H1 (cell line): Measurements from ENCODE around the gene PVR. TPM values are rescaled to one million over a fixed set of nuclear protein-coding genes. Genes with fewer than 3 reads are reported as not detected.

ENCODE experiments used
- CTCF ChIA-PET: fragments of 300-600 bp; sonication (Branson Sonifier 250); formaldehyde crosslinking; loops from one replicate; lab custom pipeline; 2021; ENCODE audit not compliant: partially characterized antibody; lab: Charles Lee
- POLR2A ChIA-PET: fragments of 300-600 bp; sonication (Branson Sonifier 250); formaldehyde crosslinking; loops from one replicate; lab custom pipeline; 2021; ENCODE audit warnings: inconsistent platforms; ENCODE audit not compliant: partially characterized antibody; lab: Charles Lee
- DNase-seq, 2 experiments: peaks; one replicate each; pipeline versions ENCODE4 v3.0.0 to v3.0.0-alpha.2; 2010 to 2022; ENCODE audit warnings: low spot score in 2 of 2, low read depth in 1 of 2, mixed read lengths in 1 of 2
- FAIRE-seq: peaks from 2 replicates; lab custom pipeline; 2011; peaks lifted over from hg19 to GRCh38; lab: Jason Lieb, UNC
- H2AFZ ChIP-seq: 2 replicates; pipeline ENCODE4 v1.8.1; 2012; ENCODE audit warnings: low read length, inconsistent platforms
- H2AK5ac ChIP-seq: 2 replicates; pipeline ENCODE4 v1.6.1; 2013; ENCODE audit warnings: low read depth, low read length
- H2BK120ac ChIP-seq: replicated peaks from 2 replicates; pipeline ENCODE3; 2013; ENCODE audit warnings: low read depth, low read length, inconsistent platforms
- H2BK12ac ChIP-seq: 2 replicates; pipeline ENCODE4 v1.6.1; 2013; ENCODE audit warnings: low read depth, low read length
- H2BK15ac ChIP-seq: 2 replicates; pipeline ENCODE4 v1.6.1; 2013; ENCODE audit warnings: low read length
- H2BK20ac ChIP-seq: 2 replicates; pipeline ENCODE4 v1.6.1; 2013; ENCODE audit warnings: low read length
- H2BK5ac ChIP-seq: 2 replicates; pipeline ENCODE4 v1.6.1; 2013; ENCODE audit warnings: low read depth, low read length
- H3K14ac ChIP-seq: 2 replicates; pipeline ENCODE4 v1.6.1; 2013; ENCODE audit warnings: inconsistent platforms; ENCODE audit not compliant: insufficient read length
- H3K18ac ChIP-seq: 2 replicates; pipeline ENCODE4 v1.6.1; 2013; ENCODE audit warnings: low read length; ENCODE audit errors: extremely low read depth
- H3K23ac ChIP-seq: 2 replicates; pipeline ENCODE4 v1.6.1; 2013; ENCODE audit warnings: inconsistent platforms; ENCODE audit not compliant: insufficient read length
- H3K23me2 ChIP-seq: 2 replicates; pipeline ENCODE4 v1.6.1; 2013; ENCODE audit warnings: low read depth, low read length
- H3K27ac ChIP-seq: 2 replicates; pipeline ENCODE4 v1.6.1; 2011; ENCODE audit warnings: low read depth, low read length, inconsistent platforms
- H3K27me3 ChIP-seq, 4 experiments: replicated peaks in 1 of 4; 1 replicate in 1 of 4; 2 replicates in 3 of 4; pipeline versions ENCODE4 v1.6.1 to v1.8.1; 2011 to 2013; ENCODE audit warnings: low read length in 3 of 4, mild to moderate bottlenecking in 3 of 4, inconsistent platforms in 2 of 4, mixed read lengths in 2 of 4, moderate library complexity in 1 of 4; ENCODE audit not compliant: control insufficient read depth in 3 of 4, insufficient read depth in 3 of 4; ENCODE audit errors: extremely low read depth in 1 of 4
- H3K36me3 ChIP-seq, 4 experiments: 2 replicates each; pipeline versions ENCODE4 v1.6.1 to v1.8.1; 2011 to 2013; ENCODE audit warnings: mild to moderate bottlenecking in 4 of 4, low read length in 3 of 4, moderate library complexity in 2 of 4, control low read depth in 1 of 4, inconsistent platforms in 1 of 4; ENCODE audit not compliant: insufficient read depth in 4 of 4, control insufficient read depth in 2 of 4
- H3K4ac ChIP-seq: replicated peaks from 2 replicates; pipeline ENCODE3; 2013; ENCODE audit warnings: low read length, low read depth, mixed read lengths, inconsistent platforms; ENCODE audit not compliant: insufficient read length
- H3K4me1 ChIP-seq, 4 experiments: replicated peaks in 1 of 4; 1 replicate in 1 of 4; 2 replicates in 3 of 4; pipeline versions ENCODE4 v1.6.1 to v1.8.1; 2011 to 2013; ENCODE audit warnings: low read length in 3 of 4, inconsistent platforms in 2 of 4, mixed read lengths in 1 of 4; ENCODE audit not compliant: insufficient read depth in 4 of 4, control insufficient read depth in 3 of 4
- H3K4me2 ChIP-seq, 2 experiments: 2 replicates each; pipeline versions ENCODE4 v1.6.1 to v1.8.1; 2011 to 2013; ENCODE audit warnings: low read depth in 2 of 2, low read length in 2 of 2, control low read depth in 1 of 2, inconsistent platforms in 1 of 2, mild to moderate bottlenecking in 1 of 2; ENCODE audit not compliant: insufficient read depth in 1 of 2
- H3K4me3 ChIP-seq, 4 experiments: fragments of 200-600, 300-600 bp in 1 of 4; sonication (generic), shearing (Covaris generic), sonication (Bioruptor Twin) in 1 of 4; 2 replicates each; pipeline versions ENCODE4 v1.5.1 to v1.8.1; 2011 to 2016; ENCODE audit warnings: low read length in 4 of 4, low read depth in 3 of 4, control low read depth in 2 of 4, inconsistent platforms in 2 of 4, mild to moderate bottlenecking in 2 of 4, mixed read lengths in 1 of 4, moderate library complexity in 1 of 4; ENCODE audit not compliant: insufficient read depth in 2 of 4; ENCODE audit errors: extremely low read depth in 1 of 4
- H3K56ac ChIP-seq: replicated peaks from 2 replicates; pipeline ENCODE3; 2013; ENCODE audit warnings: low read depth, mild to moderate bottlenecking, mixed read lengths, low read length, inconsistent platforms; ENCODE audit not compliant: insufficient read length
- H3K79me1 ChIP-seq: 2 replicates; pipeline ENCODE4 v1.6.1; 2013; ENCODE audit warnings: low read depth, low read length, control low read depth
- H3K79me2 ChIP-seq, 2 experiments: 2 replicates each; pipeline versions ENCODE4 v1.6.1 to v1.8.1; 2012 to 2013; ENCODE audit warnings: low read length in 2 of 2, mild to moderate bottlenecking in 2 of 2, inconsistent platforms in 1 of 2; ENCODE audit not compliant: insufficient read depth in 2 of 2, control insufficient read depth in 1 of 2
- H3K9ac ChIP-seq, 4 experiments: replicated peaks in 1 of 4; 1 replicate in 1 of 4; 2 replicates in 3 of 4; pipeline versions ENCODE4 v1.6.1 to v1.8.1; 2011 to 2013; ENCODE audit warnings: low read depth in 3 of 4, low read length in 3 of 4, control low read depth in 2 of 4, mild to moderate bottlenecking in 2 of 4, moderate library complexity in 2 of 4, inconsistent platforms in 1 of 4; ENCODE audit errors: extremely low read depth in 1 of 4
- H3K9me3 ChIP-seq, 2 experiments: 2 replicates each; pipeline versions ENCODE4 v1.6.1 to v1.8.1; 2012 to 2013; ENCODE audit warnings: mild to moderate bottlenecking in 2 of 2, moderate library complexity in 2 of 2, control low read depth in 1 of 2, inconsistent platforms in 1 of 2, low read depth in 1 of 2, low read length in 1 of 2, mixed read lengths in 1 of 2; ENCODE audit not compliant: insufficient read depth in 2 of 2
- H4K20me1 ChIP-seq, 2 experiments: replicated peaks in 1 of 2; 2 replicates each; pipeline versions ENCODE3 to v1.8.1; 2011 to 2013; ENCODE audit warnings: inconsistent platforms in 2 of 2, low read length in 2 of 2, mild to moderate bottlenecking in 1 of 2; ENCODE audit not compliant: insufficient read depth in 2 of 2, control insufficient read depth in 1 of 2
- H4K5ac ChIP-seq: 2 replicates; pipeline ENCODE4 v1.6.1; 2013; ENCODE audit warnings: low read length, low read depth, mixed read lengths, inconsistent platforms; ENCODE audit not compliant: insufficient read length
- H4K8ac ChIP-seq: 2 replicates; pipeline ENCODE4 v1.8.0; 2013; ENCODE audit warnings: mild to moderate bottlenecking, moderate library complexity, low read length, inconsistent platforms; ENCODE audit not compliant: insufficient read depth; ENCODE audit errors: extremely low read depth
- H4K91ac ChIP-seq: replicated peaks from 2 replicates; pipeline ENCODE3; 2013; ENCODE audit warnings: low read length, mixed read lengths, inconsistent platforms; ENCODE audit not compliant: insufficient read length
- CBX5 ChIP-seq: fragments of 300-800, 300-1000 bp; sonication (generic); IDR thresholded peaks from 2 replicates; pipeline ENCODE4 v1.7.1; 2016; ENCODE audit warnings: antibody characterized with exemption, low read length, low read depth
- CEBPB ChIP-seq: IDR thresholded peaks from 2 replicates; pipeline ENCODE4 v1.6.1; 2012; ENCODE audit warnings: low read depth, low read length
- HDAC6 ChIP-seq: IDR thresholded peaks from one replicate; pipeline ENCODE4 v1.7.1; 2012; ENCODE audit warnings: low read depth, mild to moderate bottlenecking, inconsistent platforms, low read length, moderate library complexity
- KDM1A ChIP-seq: fragments of 200-600, 300-600 bp; sonication (generic); IDR thresholded peaks from 2 replicates; pipeline ENCODE4 v1.7.1; 2016; ENCODE audit warnings: mild to moderate bottlenecking, low read length, borderline replicate concordance
- POU5F1 ChIP-seq: IDR thresholded peaks from 2 replicates; pipeline ENCODE4 v1.6.1; 2011; ENCODE audit warnings: low read depth, mild to moderate bottlenecking, low read length, moderate library complexity
- RXRA ChIP-seq: IDR thresholded peaks from 2 replicates; pipeline ENCODE4 v1.6.1; 2011; ENCODE audit warnings: low read depth, mild to moderate bottlenecking, low read length, moderate library complexity; ENCODE audit not compliant: insufficient read depth
- SIX5 ChIP-seq: IDR thresholded peaks from 2 replicates; pipeline ENCODE4 v1.6.1; 2011; ENCODE audit warnings: mild to moderate bottlenecking, low read depth, low read length
- SP4 ChIP-seq: IDR thresholded peaks from 2 replicates; pipeline ENCODE4 v1.6.1; 2012; ENCODE audit warnings: low read length, inconsistent platforms
- ZNF274 ChIP-seq: IDR thresholded peaks from 2 replicates; pipeline ENCODE4 v1.7.0; 2012; ENCODE audit warnings: low read length, borderline replicate concordance; ENCODE audit errors: extremely low read depth
- WGBS, 2 experiments: shearing (Covaris generic) in 1 of 2; methylation state at CpG; one replicate each; pipeline versions ENCODE4 v1.1.6 to v1.1.7; 2013 to 2015; ENCODE audit warnings: low lambda C conversion rate in 2 of 2, mixed read lengths in 2 of 2, inconsistent platforms in 1 of 2, low coverage in 1 of 2, missing lambda C conversion rate in 1 of 2; ENCODE audit not compliant: insufficient replicate concordance in 2 of 2, insufficient coverage in 1 of 2, insufficient read length in 1 of 2; ENCODE audit errors: extremely low coverage in 1 of 2, missing lambda C conversion rate in 1 of 2; 5-methylcytosine and 5-hydroxymethylcytosine counted together
- polyA plus RNA-seq, 7 experiments: library from polyadenylated mRNA; depleted of rRNA in 3 of 7; stranded (reverse) in 5 of 7; unstranded in 2 of 7; fragments of >200 nt in 5 of 7; fragments of 200-250 nt in 2 of 7; gene quantifications; 1 replicate in 5 of 7; 2 replicates in 1 of 7; 4 replicates in 1 of 7; pipeline versions ENCODE4 v1.2.1 to v1.2.3, GENCODE V29; 2011 to 2013; ENCODE audit warnings: missing spikeins in 2 of 7, mixed read lengths in 2 of 7
- total RNA-seq: library from RNA; stranded (reverse); fragmentation: NEBNext Ultra II Directional; extraction: Animal tissue kit (Norgen Biotek cat#: 25700); gene quantifications from 2 replicates; pipeline ENCODE4 v1.2.1, GENCODE V29; 2021

The PVR gene
- total and polyA plus RNA-seq, 2 of the 8 experiments (the other 6 are each of a cell fraction or from before 2014, with no cell fraction given), result 13.3 to 14.8 TPM

DNA sequence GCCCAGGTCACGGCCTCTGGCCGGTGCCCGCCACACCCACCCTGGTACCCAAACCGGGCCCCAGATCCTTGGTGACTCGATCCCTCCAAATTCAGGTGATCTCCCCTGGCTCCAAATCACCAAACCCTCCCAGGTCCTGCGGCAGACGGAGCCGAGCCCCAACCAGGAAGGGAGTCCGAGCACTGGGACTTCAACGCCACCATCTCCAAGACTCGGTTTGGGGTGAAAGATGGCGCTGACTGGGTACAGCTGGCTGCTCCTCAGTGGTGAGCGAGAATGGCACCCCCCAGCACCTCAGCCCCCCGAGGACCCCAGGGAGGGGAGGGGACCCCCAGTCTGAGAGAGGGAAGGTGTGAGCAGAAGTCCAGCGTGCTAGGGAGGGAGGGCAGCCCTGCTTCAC is 57.5 kb downstream of the PVR start:
- Histone ChIP-seq H2BK120ac (no peak overlapping the region), H3K56ac (no peak overlapping the region), H2AFZ (no peak overlapping the region), H3K9ac (no peak overlapping the region), H3K79me2 (no peaks in the 10 kb centered on the region), H3K4ac (no peak overlapping the region), H2BK20ac (no peak overlapping the region), H3K36me3 (no peaks in the 10 kb centered on the region), H3K14ac (no peak overlapping the region), H4K8ac (no peak overlapping the region), H3K18ac (no peak overlapping the region), H3K79me1 (no peaks in the 10 kb centered on the region), H2BK12ac (peak overlapping the region; percentile 27; the same call in 1 of the 2 replicates), H3K4me3 (no peak overlapping the region), H2BK15ac (no peak overlapping the region), H3K23me2 (no peaks in the 10 kb centered on the region; the same call in 1 of the 2 replicates), H3K4me1 (peaks cover 0 to 7% (median 2%) of the 10 kb centered on the region in 4 experiments; a peak in 3 of 7 replicates), H3K27me3 (0 out of 7 replicates have a peak, but pooled peaks cover 0 to 2% (median 0%) of the 10 kb centered on the region in 4 experiments), H4K5ac (no peak overlapping the region), H3K9me3 (no peaks in the 10 kb centered on the region), H3K4me2 (no peak overlapping the region), H2AK5ac (no peak overlapping the region), H3K27ac (no peak overlapping the region), H4K20me1 (no peaks in the 10 kb centered on the region), H2BK5ac (no peak overlapping the region), H4K91ac (no peak overlapping the region), H3K23ac (no peak overlapping the region)
- ChIA-PET POLR2A (interaction anchor here (0.6 to 1.4 kb wide), 2 partner anchors 13 to 103 kb away, joined by 3 to 4 read pairs; no protein-coding TSS in a partner anchor), CTCF (interaction anchor here (0.6 to 1.5 kb wide), 3 partner anchors 25 to 143 kb away, joined by 3 to 5 read pairs (median 3); no protein-coding TSS in a partner anchor)
- 89% methylated on average over 15 of the region's 15 CpGs; no CpG with 5 or more reads in 1 of the 2 experiments for WGBS, 2 experiments
- TF ChIP-seq ZNF274 (no peak), HDAC6 (no peak), CEBPB (no peak), KDM1A (no peak), RXRA (no peak), SIX5 (no peak), CBX5 (no peak), POU5F1 (no peak), SP4 (no peak)
- no peak for FAIRE-seq
- DNase-seq, result no peak
